Omental fat pad (tissue), 4 donors: ENCODE data around the gene DHRS1. TPM values are rescaled to one million over a fixed set of nuclear protein-coding genes. Genes with fewer than 3 reads are reported as not detected.
A peak's percentile ranks its signal among the peaks of the same experiment; 100 is the strongest.

Experiments
- ATAC-seq: fragments of 150-250 bp; one replicate; pipeline ENCODE4 v1.9.1; 2016; ENCODE audit warnings: mild to moderate bottlenecking, moderate library complexity; ENCODE audit not compliant: low FRiP score
- DNase-seq: peaks from one replicate; pipeline ENCODE4 v3.0.0-alpha.2; 2019; ENCODE audit warnings: low spot score
- CTCF ChIP-seq, 3 donors: fragments of 450-650 bp; IDR thresholded peaks; one replicate each; pipeline ENCODE4 v1.5.1; 2016 to 2017; ENCODE audit warnings: antibody characterized with exemption in 3 of 3, mild to moderate bottlenecking in 3 of 3, moderate library complexity in 2 of 3
- total RNA-seq, 4 donors: library from RNA; depleted of rRNA; stranded (reverse); fragments of >200 nt; gene quantifications; one replicate each; pipeline ENCODE4 v1.1.0, GENCODE V29; 2016

The DHRS1 gene
- total RNA-seq, 4 donors from 2014 or later = 14.3 to 42.5 (median 23.7) TPM

- no peak for ATAC-seq
- DNase-seq = no peak
- TF ChIP-seq CTCF (IDR thresholded peaks at IDR 0.05) = no peak
These were observed 13.3 kb upstream of the DHRS1 start for GRCh38 chr14:24312736-24313507.

DNA sequence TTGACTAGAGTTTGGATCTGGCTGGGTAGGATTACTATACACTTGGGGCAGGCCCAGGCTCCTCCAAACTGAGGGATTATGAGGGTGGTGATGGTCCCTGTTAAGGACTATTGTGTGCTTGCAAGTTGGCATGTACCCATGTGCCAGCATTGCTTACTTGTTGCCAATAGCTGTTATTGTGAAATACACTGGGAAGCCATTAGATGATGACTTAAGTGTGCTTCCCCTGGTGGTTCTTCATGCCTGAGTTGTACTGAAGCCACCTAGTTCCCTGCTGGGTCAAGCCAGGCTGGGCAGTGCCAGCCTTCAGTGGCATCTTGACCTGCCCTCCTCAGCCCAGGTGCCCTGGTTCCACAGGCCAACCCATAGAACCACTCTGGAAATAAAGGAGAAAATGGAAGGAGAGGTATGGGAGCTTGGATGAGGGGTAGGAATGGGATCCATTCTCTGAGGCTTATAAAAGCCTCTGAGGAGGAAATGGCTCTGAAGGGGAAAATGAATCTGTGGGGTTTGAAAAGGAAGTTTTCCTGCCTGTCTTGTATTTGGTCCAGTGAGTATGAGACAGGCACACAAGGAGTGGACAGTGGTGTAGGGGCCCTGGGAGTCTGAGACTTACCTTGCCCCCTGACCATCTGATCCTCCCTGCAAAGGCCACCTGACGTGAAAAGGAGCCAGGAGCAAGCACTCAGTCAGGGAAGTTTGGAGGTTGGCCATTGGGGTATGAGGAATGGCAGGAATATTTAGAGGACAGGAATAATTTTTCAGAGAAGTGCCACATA is 12.4 kb upstream of the DHRS1 start:
- DNase-seq (no peak), ATAC-seq (no peak)
- TF ChIP-seq CTCF (IDR thresholded peaks at IDR 0.05) = no peak

DNA sequence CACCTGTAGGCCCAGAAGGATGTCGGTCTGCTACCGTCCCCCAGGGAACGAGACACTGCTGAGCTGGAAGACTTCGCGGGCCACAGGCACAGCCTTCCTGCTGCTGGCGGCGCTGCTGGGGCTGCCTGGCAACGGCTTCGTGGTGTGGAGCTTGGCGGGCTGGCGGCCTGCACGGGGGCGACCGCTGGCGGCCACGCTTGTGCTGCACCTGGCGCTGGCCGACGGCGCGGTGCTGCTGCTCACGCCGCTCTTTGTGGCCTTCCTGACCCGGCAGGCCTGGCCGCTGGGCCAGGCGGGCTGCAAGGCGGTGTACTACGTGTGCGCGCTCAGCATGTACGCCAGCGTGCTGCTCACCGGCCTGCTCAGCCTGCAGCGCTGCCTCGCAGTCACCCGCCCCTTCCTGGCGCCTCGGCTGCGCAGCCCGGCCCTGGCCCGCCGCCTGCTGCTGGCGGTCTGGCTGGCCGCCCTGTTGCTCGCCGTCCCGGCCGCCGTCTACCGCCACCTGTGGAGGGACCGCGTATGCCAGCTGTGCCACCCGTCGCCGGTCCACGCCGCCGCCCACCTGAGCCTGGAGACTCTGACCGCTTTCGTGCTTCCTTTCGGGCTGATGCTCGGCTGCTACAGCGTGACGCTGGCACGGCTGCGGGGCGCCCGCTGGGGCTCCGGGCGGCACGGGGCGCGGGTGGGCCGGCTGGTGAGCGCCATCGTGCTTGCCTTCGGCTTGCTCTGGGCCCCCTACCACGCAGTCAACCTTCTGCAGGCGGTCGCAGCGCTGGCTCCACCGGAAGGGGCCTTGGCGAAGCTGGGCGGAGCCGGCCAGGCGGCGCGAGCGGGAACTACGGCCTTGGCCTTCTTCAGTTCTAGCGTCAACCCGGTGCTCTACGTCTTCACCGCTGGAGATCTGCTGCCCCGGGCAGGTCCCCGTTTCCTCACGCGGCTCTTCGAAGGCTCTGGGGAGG is 11.3 kb upstream of the DHRS1 start, which contains the start of gene LTB4R:
Gene LTB4R, plus strand, starts transcription at position 857 of the 959 bp plus-strand sequence. CDS start 4,150 bp downstream, outside the sequence.
- DNase-seq (no peak), ATAC-seq (peak; percentile 66)
- TF ChIP-seq CTCF (IDR thresholded peaks at IDR 0.05) = no peak

DNA sequence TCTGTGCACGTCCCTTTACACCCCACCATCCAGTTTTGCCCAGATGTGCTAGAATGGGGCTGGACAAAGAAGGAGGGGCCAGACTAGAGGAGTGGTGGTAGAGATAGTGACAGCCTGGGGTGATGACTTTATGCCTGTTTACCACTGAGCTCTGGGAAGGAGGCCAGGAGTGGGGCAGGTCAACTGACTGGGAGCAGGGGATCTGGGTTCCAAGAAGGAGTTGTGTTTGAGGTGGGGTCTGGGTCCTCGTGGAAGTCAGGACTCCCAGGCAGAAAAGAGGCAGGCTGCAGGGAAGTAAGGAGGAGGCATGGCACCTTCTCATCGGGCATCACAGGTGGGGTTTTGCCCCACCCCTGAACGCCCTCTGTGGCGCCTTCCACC is 10.7 kb upstream of the DHRS1 start:
- ATAC-seq (no peak), DNase-seq (no peak)
- no peak for TF ChIP-seq CTCF (IDR thresholded peaks at IDR 0.05)

GRCh38 chr14:24309538-24310264 is 10.1 kb upstream of the DHRS1 start, which contains the start of gene LTB4R2:
Gene LTB4R2 (plus strand): TSS chr14:24310140. CDS start chr14:24310665, 525 bp downstream.
- TF ChIP-seq CTCF (IDR thresholded peaks at IDR 0.05) = no peak
- no peak for ATAC-seq
- no peak for DNase-seq
